Large intestine (tissue), 3 donors: Measurements from ENCODE around the gene ESYT1. TPM values are rescaled to one million over a fixed set of nuclear protein-coding genes. Genes with fewer than 3 reads are reported as not detected.
"Not testable (repeated sequence)": the region's sequence is repeated elsewhere in the genome, so short reads cannot be mapped to it uniquely, and the experiment has no call there.

Source experiments
- DNase-seq, 2 donors: peaks; one replicate each; pipeline versions ENCODE4 v3.0.0 to v3.0.0-alpha.2; 2013
- H3K27ac ChIP-seq: one replicate; pipeline ENCODE4 v1.5.1; 2013; ENCODE audit warnings: low read length
- H3K27me3 ChIP-seq: 2 replicates; pipeline ENCODE4 v1.6.1; 2013; ENCODE audit warnings: low read length; ENCODE audit not compliant: control insufficient read depth, insufficient read depth
- H3K36me3 ChIP-seq: 2 replicates; pipeline ENCODE4 v1.6.1; 2013; ENCODE audit warnings: low read length; ENCODE audit not compliant: control insufficient read depth, insufficient read depth
- H3K4me1 ChIP-seq: one replicate; pipeline ENCODE4 v1.6.1; 2013; ENCODE audit warnings: low read length; ENCODE audit not compliant: control insufficient read depth, insufficient read depth
- H3K4me3 ChIP-seq: one replicate; pipeline ENCODE4 v1.5.1; 2013; ENCODE audit warnings: low read length
- H3K9me3 ChIP-seq: one replicate; pipeline ENCODE4 v1.6.1; 2013; ENCODE audit warnings: mild to moderate bottlenecking, low read depth, low read length, moderate library complexity; ENCODE audit not compliant: control insufficient read depth
- WGBS: methylation state at CpG from one replicate; pipeline ENCODE4 v1.1.5; 2013; ENCODE audit warnings: low lambda C conversion rate; ENCODE audit not compliant: insufficient coverage; 5-methylcytosine and 5-hydroxymethylcytosine counted together
- polyA plus RNA-seq: library from polyadenylated mRNA; unstranded; fragments of 120-200 nt; gene quantifications from one replicate; pipeline ENCODE4 v1.2.1, GENCODE V29; 2013

Gene ESYT1
- polyA plus RNA-seq, 1 donor: 42.7 TPM

DNA sequence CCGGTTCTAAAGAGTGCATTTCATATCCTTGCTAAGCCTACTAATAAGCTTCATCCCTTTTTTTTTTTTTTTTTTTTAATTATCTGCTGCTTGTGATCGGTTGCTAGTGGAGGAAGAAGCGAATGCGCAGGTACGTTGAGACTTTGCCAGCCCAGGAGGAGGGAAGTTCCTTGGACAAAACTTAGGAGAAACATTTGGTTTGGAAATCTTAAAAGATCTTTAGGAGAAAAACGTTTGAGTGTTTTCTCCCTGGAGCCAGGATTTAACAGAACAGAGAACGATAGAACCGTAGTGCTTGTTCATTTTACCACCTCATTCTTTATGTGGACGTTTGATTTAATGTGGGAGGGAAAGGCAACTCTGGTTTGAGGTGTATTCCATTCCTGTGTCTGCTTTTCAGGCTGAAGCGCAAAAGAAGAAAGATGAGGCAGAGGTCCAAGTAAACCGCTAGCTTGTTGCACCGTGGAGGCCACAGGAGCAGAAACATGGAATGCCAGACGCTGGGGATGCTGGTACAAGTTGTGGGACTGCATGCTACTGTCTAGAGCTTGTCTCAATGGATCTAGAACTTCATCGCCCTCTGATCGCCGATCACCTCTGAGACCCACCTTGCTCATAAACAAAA is 10.9 kb upstream of the ESYT1 start:
- Histone ChIP-seq H3K4me1 (peaks cover 15% of the 10 kb centered on the region), H3K36me3 (peaks cover 36% of the 10 kb centered on the region), H3K4me3 (peak overlapping the region; percentile 77), H3K27ac (peak overlapping the region; percentile 95)
- H3K9me3 ChIP-seq, H3K27me3 ChIP-seq: not testable (repeated sequence)
- 0% methylated on average over 1 of the region's 16 CpGs for WGBS
- DNase-seq: peak in 1 of 2 donors; percentile 25

DNA sequence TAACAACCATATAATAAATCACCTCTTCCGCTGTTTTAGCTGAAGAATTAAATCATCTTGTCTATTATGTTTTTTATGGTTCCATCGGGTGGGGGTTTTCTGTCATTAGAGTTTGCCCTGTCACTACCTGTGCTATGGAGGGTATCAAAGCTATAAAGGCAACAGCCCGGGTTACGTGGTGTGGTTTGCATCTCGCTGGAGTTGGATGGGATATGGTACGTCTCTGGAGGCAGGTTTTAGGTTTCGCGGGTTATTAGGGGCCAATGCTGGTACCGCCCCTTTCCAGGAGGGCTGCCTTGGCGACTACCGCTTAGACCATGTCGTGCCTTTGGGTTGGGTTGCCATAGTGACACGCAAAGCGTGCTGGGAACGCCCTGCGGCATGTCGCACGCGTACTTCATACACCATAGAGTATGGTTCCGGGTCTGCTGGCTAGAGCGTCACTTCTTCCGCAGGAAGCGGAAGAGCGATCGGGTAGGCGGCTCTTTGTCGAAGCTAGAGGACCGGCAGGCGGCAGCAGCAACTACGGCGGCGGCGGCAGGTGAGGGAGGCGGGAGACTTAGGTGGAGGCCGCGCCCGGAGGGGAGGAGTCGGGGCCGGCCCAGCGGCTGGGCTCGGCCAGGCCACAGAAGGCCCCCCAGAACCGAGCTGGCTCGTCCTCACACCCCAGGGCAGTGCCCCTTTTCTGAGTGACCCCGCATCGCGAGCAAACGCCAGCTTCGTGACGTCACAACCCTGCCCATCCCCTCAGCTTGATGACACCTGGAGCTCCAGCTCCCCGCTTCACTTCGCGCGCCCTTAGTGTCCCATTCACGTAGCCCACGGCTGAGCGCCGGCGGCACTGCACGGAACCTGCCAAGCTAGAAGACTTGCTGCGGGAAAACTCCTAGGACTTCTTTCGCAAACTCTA is 10.0 kb upstream of the ESYT1 start, which contains the start of gene ZC3H10:
ZC3H10 (plus strand) TSS at position 489 of the 910 bp plus-strand sequence. CDS start 2,297 bp downstream, outside the sequence.
- H3K4me3 ChIP-seq: peak within 1 kb of the TSS; percentile 77
- WGBS: no CpG with 5 or more reads among the region's 61 CpGs
- H3K9me3 ChIP-seq: no peaks in the 10 kb centered on the region

DNA sequence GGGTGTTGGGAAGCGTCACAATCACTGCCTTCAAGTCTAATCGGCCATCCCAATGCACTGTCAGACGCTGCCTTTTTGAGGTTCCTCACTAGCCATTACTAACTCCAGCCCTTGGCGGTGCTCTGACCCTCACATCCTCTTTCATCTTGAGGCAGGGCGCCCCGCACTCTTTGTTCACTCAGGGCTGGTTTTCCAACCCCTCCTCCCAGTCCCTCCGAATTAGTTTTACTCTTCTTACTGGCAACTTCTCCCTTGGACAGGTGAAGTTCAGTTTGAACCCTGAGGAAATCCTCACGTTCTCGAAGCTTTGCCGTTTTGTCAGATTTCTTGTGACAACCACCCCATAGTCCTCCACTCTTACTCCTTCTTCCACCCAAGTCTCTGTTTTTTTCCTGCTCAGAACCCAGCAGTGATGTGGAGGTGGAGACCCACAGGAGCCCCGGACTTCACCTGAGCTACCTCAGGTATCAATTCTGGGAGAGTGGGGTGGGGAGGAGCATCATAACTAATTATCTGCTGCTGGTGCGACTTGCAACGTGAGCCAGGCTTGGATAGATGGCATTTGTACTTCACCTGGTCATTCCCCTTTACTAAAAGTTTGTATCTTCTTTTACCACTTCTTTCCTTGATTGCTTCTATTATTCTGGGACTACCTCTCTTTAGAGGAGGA is 9.2 kb upstream of the ESYT1 start:
- peak overlapping the region; percentile 94 for H3K27ac ChIP-seq
- WGBS: no CpG with 5 or more reads among the region's 13 CpGs
- no peak for DNase-seq

More for the DNA sequence above, 10.0 kb upstream of the ESYT1 start, which contains the start of gene ZC3H10:
- H3K4me1 ChIP-seq: peaks cover 15% of the 10 kb centered on the region
- H3K36me3 ChIP-seq: peaks cover 28% of the 10 kb centered on the region
- peak; percentile 100 for DNase-seq
- peak within 1 kb of the TSS; percentile 95 for H3K27ac ChIP-seq
- no peaks in the 10 kb centered on the region for H3K27me3 ChIP-seq

DNA sequence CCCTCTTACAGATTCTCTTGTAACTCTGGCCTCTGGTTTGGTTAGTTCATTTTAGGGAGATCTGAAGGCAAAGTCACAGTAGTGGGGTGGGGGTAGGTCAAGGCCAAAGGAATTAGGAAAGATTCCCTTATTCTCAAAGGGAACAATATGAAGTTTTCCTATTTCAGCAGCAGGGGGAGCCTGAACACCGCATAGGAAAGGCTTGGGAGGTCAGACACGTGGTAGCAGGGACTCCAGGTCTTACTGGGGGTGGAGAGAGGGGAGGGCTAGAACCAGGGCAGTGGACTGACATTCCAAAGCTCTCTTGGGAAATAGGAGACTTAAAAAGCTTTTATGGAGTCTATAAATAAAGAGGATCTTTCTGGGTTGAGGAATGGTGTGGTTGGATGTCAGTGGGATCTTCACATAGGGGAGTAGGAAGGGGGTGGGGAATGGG is 8.7 kb upstream of the ESYT1 start:
- peaks cover 20% of the 10 kb centered on the region for H3K36me3 ChIP-seq
- peak overlapping the region; percentile 94 for H3K27ac ChIP-seq
- WGBS: 0% methylated on average over 2 of the region's 2 CpGs
- DNase-seq: peak; percentile 87
- peaks cover 12% of the 10 kb centered on the region for H3K4me1 ChIP-seq
- H3K9me3 ChIP-seq: no peaks in the 10 kb centered on the region
- no peak overlapping the region for H3K4me3 ChIP-seq
- H3K27me3 ChIP-seq: no peaks in the 10 kb centered on the region

More for the DNA sequence above, 9.2 kb upstream of the ESYT1 start:
- Histone ChIP-seq H3K36me3 (peaks cover 20% of the 10 kb centered on the region), H3K4me3 (peak overlapping the region; percentile 77), H3K4me1 (peaks cover 15% of the 10 kb centered on the region), H3K9me3 (no peaks in the 10 kb centered on the region), H3K27me3 (no peaks in the 10 kb centered on the region)

DNA sequence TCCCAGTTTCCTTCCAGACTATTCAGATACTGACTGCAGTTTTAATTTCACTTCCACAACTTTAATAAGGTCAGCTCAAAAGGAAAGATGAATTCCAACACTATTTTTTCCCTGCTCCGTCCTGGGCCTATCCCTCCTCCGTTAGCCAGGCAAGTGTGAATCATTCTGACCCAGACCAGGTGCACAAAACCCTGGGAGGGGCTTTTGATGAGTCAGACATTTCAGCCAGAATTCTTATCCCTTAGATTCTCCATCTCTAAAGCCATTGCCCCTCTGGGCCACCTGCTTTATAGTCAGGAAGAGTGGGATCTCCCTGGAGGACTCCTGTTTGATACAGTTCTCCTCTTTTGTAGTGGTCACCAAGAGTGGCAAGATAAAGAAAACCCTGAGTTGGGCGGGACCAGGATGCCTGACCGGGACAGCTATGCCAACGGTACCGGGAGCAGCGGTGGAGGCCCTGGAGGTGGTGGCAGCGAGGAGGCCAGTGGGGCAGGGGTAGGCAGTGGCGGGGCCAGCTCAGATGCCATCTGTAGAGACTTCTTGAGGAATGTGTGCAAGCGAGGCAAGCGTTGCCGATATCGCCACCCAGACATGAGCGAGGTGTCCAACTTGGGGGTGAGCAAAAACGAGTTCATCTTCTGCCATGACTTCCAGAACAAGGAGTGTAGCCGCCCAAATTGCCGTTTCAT is 7.8 kb upstream of the ESYT1 start:
- no peaks in the 10 kb centered on the region for H3K9me3 ChIP-seq
- peaks cover 20% of the 10 kb centered on the region for H3K36me3 ChIP-seq
- no peak for DNase-seq
- H3K27me3 ChIP-seq: no peaks in the 10 kb centered on the region
- WGBS: no CpG with 5 or more reads among the region's 17 CpGs
- no peak overlapping the region for H3K4me3 ChIP-seq
- peaks cover 12% of the 10 kb centered on the region for H3K4me1 ChIP-seq
- peak overlapping the region; percentile 41 for H3K27ac ChIP-seq

DNA sequence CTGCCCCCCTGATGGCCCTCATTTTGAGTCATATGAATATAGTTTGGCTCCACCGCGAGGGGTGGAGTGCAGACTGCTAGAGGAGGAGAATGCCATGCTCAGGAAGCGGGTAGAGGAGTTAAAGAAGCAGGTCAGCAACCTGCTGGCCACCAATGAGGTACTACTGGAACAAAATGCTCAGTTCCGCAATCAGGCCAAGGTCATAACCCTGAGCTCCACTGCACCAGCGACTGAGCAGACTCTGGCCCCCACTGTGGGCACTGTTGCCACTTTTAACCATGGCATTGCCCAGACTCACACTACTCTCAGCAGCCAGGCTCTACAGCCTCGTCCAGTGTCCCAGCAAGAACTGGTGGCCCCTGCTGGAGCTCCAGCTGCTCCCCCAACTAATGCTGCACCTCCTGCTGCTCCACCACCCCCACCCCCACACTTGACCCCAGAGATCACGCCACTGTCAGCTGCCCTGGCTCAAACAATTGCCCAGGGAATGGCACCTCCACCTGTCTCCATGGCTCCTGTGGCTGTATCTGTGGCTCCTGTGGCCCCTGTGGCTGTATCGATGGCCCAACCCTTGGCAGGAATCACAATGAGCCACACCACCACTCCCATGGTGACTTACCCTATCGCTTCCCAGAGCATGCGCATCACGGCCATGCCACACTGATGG is 6.7 kb upstream of the ESYT1 start:
- H3K4me1 ChIP-seq: peaks cover 21% of the 10 kb centered on the region
- DNase-seq: no peak
- H3K27me3 ChIP-seq: no peaks in the 10 kb centered on the region
- no peak overlapping the region for H3K27ac ChIP-seq
- peaks cover 20% of the 10 kb centered on the region for H3K36me3 ChIP-seq
- no peaks in the 10 kb centered on the region for H3K9me3 ChIP-seq
- WGBS: no CpG with 5 or more reads among the region's 11 CpGs
- H3K4me3 ChIP-seq: no peak overlapping the region

DNA sequence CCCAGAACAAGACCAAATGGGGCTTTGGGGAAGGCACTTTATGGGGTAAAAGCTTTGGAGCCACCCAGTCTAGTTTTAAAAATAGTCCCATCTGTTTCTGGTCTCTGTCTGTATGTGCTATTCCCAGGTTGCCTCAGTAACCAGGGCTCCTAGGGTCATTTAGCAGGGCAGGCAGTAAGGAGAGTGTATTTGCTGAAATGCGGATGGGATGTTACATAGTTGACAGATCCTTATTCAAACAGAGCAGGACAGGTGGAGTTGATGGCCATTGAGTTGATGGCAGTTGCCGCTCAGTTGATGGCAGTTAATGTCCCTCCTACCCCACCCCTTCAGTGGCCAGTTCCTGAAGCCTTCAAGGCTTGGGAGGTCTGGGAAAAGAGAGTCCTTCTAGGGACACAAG is 5.4 kb upstream of the ESYT1 start:
- peak in 1 of 2 donors; percentile 28 for DNase-seq
- H3K27ac ChIP-seq: no peak overlapping the region
- no peak overlapping the region for H3K4me3 ChIP-seq

DNA sequence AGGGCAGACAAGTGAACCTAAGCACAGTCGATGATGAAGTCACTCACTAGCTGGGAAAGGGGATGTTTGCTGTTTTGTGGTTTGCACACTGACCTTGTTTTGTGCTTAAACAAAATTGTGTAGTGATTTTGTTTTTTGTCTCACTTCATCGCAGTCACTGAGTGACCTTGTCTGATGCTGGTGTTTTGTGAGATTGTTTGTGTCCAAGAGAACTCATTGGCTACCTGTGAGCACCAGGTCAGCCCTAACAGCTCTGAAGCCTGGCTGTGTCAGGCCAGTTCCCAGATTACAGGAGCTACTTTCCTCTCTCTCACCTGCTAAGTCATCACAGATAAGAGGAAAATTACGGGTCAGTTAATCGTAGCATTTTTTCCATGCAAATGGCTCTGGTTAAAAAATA is 3.9 kb upstream of the ESYT1 start:
- Histone ChIP-seq H3K27ac (no peak overlapping the region), H3K36me3 (peaks cover 18% of the 10 kb centered on the region), H3K4me1 (peaks cover 27% of the 10 kb centered on the region), H3K9me3 (no peaks in the 10 kb centered on the region), H3K27me3 (no peaks in the 10 kb centered on the region), H3K4me3 (no peak overlapping the region)
- WGBS: 44% methylated on average over 2 of the region's 4 CpGs
- DNase-seq: no peak

More for the DNA sequence above, 5.4 kb upstream of the ESYT1 start:
- no CpG with 5 or more reads among the region's 2 CpGs for WGBS
- H3K27me3 ChIP-seq: no peaks in the 10 kb centered on the region
- H3K36me3 ChIP-seq: peaks cover 20% of the 10 kb centered on the region
- H3K4me1 ChIP-seq: peaks cover 32% of the 10 kb centered on the region
- no peaks in the 10 kb centered on the region for H3K9me3 ChIP-seq

DNA sequence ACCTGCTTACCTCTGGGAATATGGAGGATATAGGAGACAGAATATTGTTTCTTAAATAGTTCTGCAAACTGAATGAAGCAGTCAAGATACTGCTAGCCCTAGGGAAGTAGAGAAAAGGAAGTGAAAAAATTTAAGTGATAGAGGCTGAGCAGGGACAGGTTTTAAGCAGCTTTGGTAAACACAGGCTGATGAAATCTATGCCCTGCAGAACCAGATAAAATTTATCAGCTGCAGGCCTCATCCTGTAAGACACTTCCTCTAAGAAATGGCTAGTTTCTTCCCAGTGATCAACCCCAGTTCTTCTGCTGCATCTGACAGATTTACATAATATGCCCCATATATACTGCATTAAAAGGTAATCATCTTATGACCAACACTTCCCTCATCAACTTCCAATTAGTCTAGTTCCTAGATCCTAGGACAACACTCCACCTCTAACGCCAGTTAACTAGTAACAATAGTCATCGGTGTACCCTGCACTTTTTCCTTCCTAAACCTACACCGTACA is 1.3 kb upstream of the ESYT1 start:
- Histone ChIP-seq H3K27me3 (no peaks in the 10 kb centered on the region), H3K27ac (peak overlapping the region; percentile 74), H3K36me3 (peaks cover 14% of the 10 kb centered on the region), H3K4me3 (no peak overlapping the region), H3K4me1 (peaks cover 27% of the 10 kb centered on the region), H3K9me3 (no peaks in the 10 kb centered on the region)
- 40% methylated on average over 2 of the region's 3 CpGs for WGBS
- peak in 1 of 2 donors; percentile 32 for DNase-seq
